ENCODE measurements around the gene SHISA2.

The SHISA2 gene

GRCh38 chr13:26037302-26037701, 14.5 kb downstream of the SHISA2 start:
- CTCF ChIA-PET: interaction anchor here (0.8 to 1.2 kb wide), 2 partner anchors 9 to 12 kb away, joined by 3 read pairs; no protein-coding TSS in a partner anchor
- H3K36me3 Mint-ChIP-seq: no peaks in the 10 kb centered on the region
- H3K27ac Mint-ChIP-seq: no peak overlapping the region
- DNase-seq: peak; percentile 45
- H3K27me3 Mint-ChIP-seq: peaks cover 4% of the 10 kb centered on the region
- H3K4me1 Mint-ChIP-seq: no peaks in the 10 kb centered on the region
- no peaks in the 10 kb centered on the region for H3K9me3 Mint-ChIP-seq
- no peak overlapping the region for H3K4me3 Mint-ChIP-seq

- Mint-ChIP-seq H3K36me3 (no peaks in the 10 kb centered on the region), H3K27me3 (no peaks in the 10 kb centered on the region), H3K4me3 (no peak overlapping the region), H3K27ac (no peak overlapping the region), H3K4me1 (no peaks in the 10 kb centered on the region), H3K9me3 (peaks cover 3% of the 10 kb centered on the region)
- DNase-seq: no peak
- CTCF ChIA-PET: interaction anchor here (0.7 kb wide), 2 partner anchors 22 to 89 kb away, joined by 3 read pairs; no protein-coding TSS in a partner anchor
Measured at GRCh38 chr13:26036383-26036782, 15.4 kb downstream of the SHISA2 start.

- Mint-ChIP-seq H3K4me1 (no peaks in the 10 kb centered on the region), H3K27ac (no peak overlapping the region), H3K36me3 (no peaks in the 10 kb centered on the region), H3K27me3 (no peaks in the 10 kb centered on the region), H3K9me3 (peaks cover 6% of the 10 kb centered on the region), H3K4me3 (no peak overlapping the region)
- DNase-seq: no peak
- CTCF ChIA-PET: no interaction called here
Measured at GRCh38 chr13:26034018-26034417, 17.8 kb downstream of the SHISA2 start.

GRCh38 chr13:26030331-26030730, 21.5 kb downstream of the SHISA2 start:
- DNase-seq: no peak
- Mint-ChIP-seq H3K9me3 (peaks cover 6% of the 10 kb centered on the region), H3K27me3 (no peaks in the 10 kb centered on the region), H3K4me1 (no peaks in the 10 kb centered on the region), H3K27ac (no peak overlapping the region), H3K36me3 (no peaks in the 10 kb centered on the region), H3K4me3 (no peak overlapping the region)
- CTCF ChIA-PET: no interaction called here

- Mint-ChIP-seq H3K4me3 (no peak overlapping the region), H3K27ac (no peak overlapping the region), H3K9me3 (peaks cover 6% of the 10 kb centered on the region), H3K36me3 (no peaks in the 10 kb centered on the region), H3K27me3 (peaks cover 6% of the 10 kb centered on the region), H3K4me1 (no peaks in the 10 kb centered on the region)
- CTCF ChIA-PET: no interaction called here
- no peak for DNase-seq
Measured at GRCh38 chr13:26029581-26030136, 22.2 kb downstream of the SHISA2 start.

GRCh38 chr13:26026211-26026610, 25.6 kb downstream of the SHISA2 start:
- Mint-ChIP-seq H3K9me3 (peaks cover 3% of the 10 kb centered on the region), H3K36me3 (no peaks in the 10 kb centered on the region), H3K4me3 (no peak overlapping the region), H3K27ac (no peak overlapping the region), H3K4me1 (no peaks in the 10 kb centered on the region), H3K27me3 (peaks cover 12% of the 10 kb centered on the region)
- no peak for DNase-seq
- CTCF ChIA-PET: interaction anchor here (1.5 kb wide), 1 partner anchor 12 kb away, joined by 3 read pairs; no protein-coding TSS in a partner anchor

GRCh38 chr13:26025771-26026170, 26.0 kb downstream of the SHISA2 start:
- peaks cover 3% of the 10 kb centered on the region for H3K9me3 Mint-ChIP-seq
- CTCF ChIA-PET: interaction anchor here (1.5 kb wide), 1 partner anchor 12 kb away, joined by 3 read pairs; no protein-coding TSS in a partner anchor
- H3K27ac Mint-ChIP-seq: no peak overlapping the region
- H3K4me3 Mint-ChIP-seq: no peak overlapping the region
- DNase-seq: no peak
- H3K4me1 Mint-ChIP-seq: no peaks in the 10 kb centered on the region
- peaks cover under 1% of the 10 kb centered on the region for H3K36me3 Mint-ChIP-seq
- H3K27me3 Mint-ChIP-seq: peaks cover 12% of the 10 kb centered on the region

- Mint-ChIP-seq H3K27me3 (peaks cover 12% of the 10 kb centered on the region), H3K4me3 (no peak overlapping the region), H3K9me3 (no peaks in the 10 kb centered on the region), H3K27ac (no peak overlapping the region), H3K4me1 (no peaks in the 10 kb centered on the region), H3K36me3 (peaks cover 3% of the 10 kb centered on the region)
- CTCF ChIA-PET: interaction anchor here (1.5 kb wide), 1 partner anchor 13 kb away, joined by 3 read pairs; no protein-coding TSS in a partner anchor
- DNase-seq: no peak
Measured at GRCh38 chr13:26025196-26025595, 26.6 kb downstream of the SHISA2 start.

GRCh38 chr13:26024558-26024957, 27.3 kb downstream of the SHISA2 start:
- no peak overlapping the region for H3K4me3 Mint-ChIP-seq
- H3K4me1 Mint-ChIP-seq: no peaks in the 10 kb centered on the region
- no peak overlapping the region for H3K27ac Mint-ChIP-seq
- CTCF ChIA-PET: no interaction called here
- peaks cover 3% of the 10 kb centered on the region for H3K36me3 Mint-ChIP-seq
- no peaks in the 10 kb centered on the region for H3K9me3 Mint-ChIP-seq
- DNase-seq: no peak
- peaks cover 12% of the 10 kb centered on the region for H3K27me3 Mint-ChIP-seq

- CTCF ChIA-PET: no interaction called here
- Mint-ChIP-seq H3K4me3 (no peak overlapping the region), H3K27ac (no peak overlapping the region), H3K36me3 (peaks cover 3% of the 10 kb centered on the region), H3K9me3 (no peaks in the 10 kb centered on the region), H3K27me3 (peaks cover 15% of the 10 kb centered on the region), H3K4me1 (peaks cover 3% of the 10 kb centered on the region)
- DNase-seq: no peak
Measured at GRCh38 chr13:26022538-26023292, 29.1 kb downstream of the SHISA2 start.

GRCh38 chr13:26021956-26022355, 29.9 kb downstream of the SHISA2 start:
- H3K27ac Mint-ChIP-seq: no peak overlapping the region
- H3K4me1 Mint-ChIP-seq: peaks cover 7% of the 10 kb centered on the region

GRCh38 chr13:26021516-26021915, 30.3 kb downstream of the SHISA2 start:
- Mint-ChIP-seq H3K4me1 (peaks cover 7% of the 10 kb centered on the region), H3K27me3 (peaks cover 15% of the 10 kb centered on the region), H3K36me3 (peaks cover 3% of the 10 kb centered on the region), H3K27ac (no peak overlapping the region), H3K4me3 (no peak overlapping the region), H3K9me3 (no peaks in the 10 kb centered on the region)
- CTCF ChIA-PET: no interaction called here
- no peak for DNase-seq

More at GRCh38 chr13:26021956-26022355, 29.9 kb downstream of the SHISA2 start:
- H3K9me3 Mint-ChIP-seq: no peaks in the 10 kb centered on the region
- H3K27me3 Mint-ChIP-seq: peaks cover 15% of the 10 kb centered on the region
- peaks cover 3% of the 10 kb centered on the region for H3K36me3 Mint-ChIP-seq
- H3K4me3 Mint-ChIP-seq: no peak overlapping the region
- no peak for DNase-seq
- CTCF ChIA-PET: no interaction called here

- Mint-ChIP-seq H3K9me3 (no peaks in the 10 kb centered on the region), H3K4me1 (peaks cover 7% of the 10 kb centered on the region), H3K27ac (no peak overlapping the region), H3K4me3 (no peak overlapping the region), H3K36me3 (peaks cover 3% of the 10 kb centered on the region), H3K27me3 (peaks cover 15% of the 10 kb centered on the region)
- no peak for DNase-seq
- CTCF ChIA-PET: no interaction called here
Measured at GRCh38 chr13:26020891-26021290, 30.9 kb downstream of the SHISA2 start.

- Mint-ChIP-seq H3K4me3 (no peak overlapping the region), H3K9me3 (no peaks in the 10 kb centered on the region), H3K27me3 (peaks cover 14% of the 10 kb centered on the region), H3K4me1 (peaks cover 7% of the 10 kb centered on the region), H3K27ac (no peak overlapping the region), H3K36me3 (peaks cover 3% of the 10 kb centered on the region)
- no peak for DNase-seq
- CTCF ChIA-PET: interaction anchor here (0.6 to 0.9 kb wide), 2 partner anchors 184 to 248 kb away, joined by 3 to 4 read pairs; no protein-coding TSS in a partner anchor
Measured at GRCh38 chr13:26019881-26020870, 31.6 kb downstream of the SHISA2 start.
